Germinal center (tissue), 1 donor: ENCODE data around the gene MRPL54.

ENCODE experiments used
- DNase-seq: peaks from one replicate; pipeline ENCODE4 v3.0.0; 2012; ENCODE audit warnings: mixed read lengths, low spot score

MRPL54 gene

DNA sequence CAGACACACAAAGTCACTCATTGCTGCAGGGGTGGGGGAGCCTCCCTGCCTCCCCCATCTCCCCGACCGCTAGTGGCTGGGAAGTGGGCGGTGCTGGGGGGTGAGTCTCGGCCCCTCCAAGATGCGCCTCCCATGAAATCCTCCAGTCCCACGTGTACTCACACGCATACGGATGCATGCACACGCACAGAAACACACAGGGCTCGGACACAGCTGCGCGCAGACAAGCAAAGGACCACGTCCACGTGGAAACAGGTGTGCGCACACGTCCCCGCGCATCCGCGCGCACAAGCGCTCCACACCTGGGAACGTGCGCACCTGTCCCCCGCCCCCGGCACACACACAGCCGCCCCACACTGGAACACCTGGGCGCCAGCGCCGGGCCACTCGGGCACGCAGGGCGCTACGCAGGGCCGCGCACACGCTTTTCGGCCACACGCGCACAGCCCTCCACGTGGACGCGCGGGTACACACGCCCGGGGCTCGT is 23.0 kb downstream of the MRPL54 start:
- DNase-seq = no peak

DNA sequence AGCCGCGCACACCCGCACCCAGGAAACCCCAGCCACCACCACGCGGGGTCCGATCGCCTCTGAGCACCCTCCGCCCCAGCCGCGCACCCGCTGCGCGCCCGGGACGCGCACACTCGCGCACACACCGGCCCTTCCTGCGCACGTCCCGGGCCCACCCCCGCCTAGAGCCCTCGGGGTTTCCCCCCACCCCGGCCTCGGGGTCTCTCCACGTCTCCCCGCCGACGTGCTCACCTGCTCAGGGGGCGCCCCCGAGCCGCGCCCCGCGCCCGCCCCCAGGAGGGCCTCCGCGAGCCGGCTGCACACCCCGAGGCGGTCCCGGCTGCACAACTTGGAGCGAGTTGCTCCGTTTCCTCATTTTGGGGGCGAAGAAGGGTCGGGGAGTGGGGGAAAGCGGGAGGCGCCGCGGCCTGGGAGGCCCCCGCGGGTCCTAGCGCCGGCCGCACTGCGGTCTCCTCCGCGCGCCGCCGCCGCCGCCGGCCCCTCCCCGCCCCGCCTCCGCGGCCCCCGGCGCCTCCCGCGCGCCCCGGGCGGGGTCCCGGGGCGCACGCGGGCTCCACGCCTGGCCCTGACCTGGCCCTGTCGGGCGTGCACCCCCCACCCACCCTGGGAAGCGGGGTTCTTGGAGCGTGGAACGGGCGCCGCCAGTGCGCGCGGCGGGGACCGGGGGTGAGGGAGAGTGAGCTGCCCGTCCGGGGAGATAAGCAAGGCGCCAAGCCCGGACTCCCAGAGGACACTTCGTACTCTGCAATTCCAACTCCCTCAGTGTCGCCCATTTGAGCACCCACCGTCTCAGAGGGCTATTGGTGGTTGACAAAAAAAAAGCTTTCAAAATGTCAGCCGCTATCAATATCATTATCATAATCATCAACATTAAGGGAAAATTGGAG is 23.7 kb downstream of the MRPL54 start, which contains the start of gene MATK:
Gene MATK, minus strand, starts transcription at position 444 of the 887 bp plus-strand sequence. CDS start 1,246 bp downstream, outside the sequence.
- DNase-seq = no peak

DNA sequence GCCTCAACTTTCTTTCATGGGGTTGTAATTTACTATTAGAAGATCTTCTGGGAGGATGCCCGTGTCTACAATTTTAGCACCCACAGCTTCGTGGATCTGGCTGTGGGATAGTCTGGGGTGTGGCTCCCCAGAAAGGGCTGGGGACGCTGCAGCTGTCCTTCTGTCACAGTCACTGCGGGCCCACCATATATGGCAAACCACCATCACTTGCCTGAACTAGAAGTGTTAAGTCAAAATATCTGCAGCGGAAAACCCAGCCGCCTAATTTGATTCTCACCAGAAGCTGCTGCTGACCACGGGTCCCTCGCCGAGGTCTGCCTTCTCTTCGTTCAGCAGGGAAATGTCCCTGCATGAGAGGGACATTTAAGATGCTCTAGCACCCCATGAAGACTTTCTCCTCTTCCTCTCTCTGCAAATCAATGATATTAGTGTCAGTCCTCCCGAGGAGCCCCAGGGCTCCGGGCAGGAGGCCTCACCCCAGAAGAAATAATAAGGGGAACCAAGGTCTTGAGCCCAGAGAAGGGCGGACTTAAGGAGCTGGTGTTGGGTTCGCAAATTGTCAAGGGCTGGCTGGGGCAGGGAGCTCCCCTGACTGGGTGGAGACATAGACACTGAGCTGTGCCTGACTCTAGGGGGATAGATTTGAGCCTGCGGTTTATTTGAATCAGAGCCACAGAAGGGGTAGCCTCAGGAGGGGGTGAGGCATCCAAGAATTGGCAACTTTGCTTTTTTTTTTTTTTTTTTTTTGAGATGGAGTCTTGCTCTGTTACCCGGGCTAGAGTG is 26.7 kb downstream of the MRPL54 start:
- DNase-seq = no peak

DNA sequence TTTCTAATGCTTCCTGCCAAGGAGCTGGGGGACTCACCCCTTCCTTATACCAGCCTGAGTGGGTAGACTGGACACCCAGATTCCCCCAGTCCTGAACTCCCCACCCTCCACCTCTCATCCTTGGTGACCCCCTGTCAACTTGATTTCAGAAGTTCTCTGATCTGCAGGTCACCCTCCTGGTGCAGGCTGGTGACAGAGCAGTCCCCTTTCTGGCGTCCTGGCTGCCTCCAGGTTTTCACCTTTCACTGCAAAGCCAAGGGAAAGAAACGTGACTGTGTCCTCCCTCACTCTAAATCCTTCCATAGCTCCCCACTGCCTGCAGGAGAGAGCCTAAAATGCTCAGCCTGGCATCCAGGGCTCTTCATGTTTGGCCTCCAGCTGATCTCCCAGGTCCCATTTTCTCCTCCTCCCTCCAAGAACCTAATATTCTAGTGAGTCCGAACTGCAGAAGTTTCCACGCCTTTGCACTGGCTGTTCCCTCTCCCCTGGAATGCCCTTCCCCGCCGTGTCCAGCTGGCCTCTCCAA is 27.8 kb downstream of the MRPL54 start:
- no peak for DNase-seq

DNA sequence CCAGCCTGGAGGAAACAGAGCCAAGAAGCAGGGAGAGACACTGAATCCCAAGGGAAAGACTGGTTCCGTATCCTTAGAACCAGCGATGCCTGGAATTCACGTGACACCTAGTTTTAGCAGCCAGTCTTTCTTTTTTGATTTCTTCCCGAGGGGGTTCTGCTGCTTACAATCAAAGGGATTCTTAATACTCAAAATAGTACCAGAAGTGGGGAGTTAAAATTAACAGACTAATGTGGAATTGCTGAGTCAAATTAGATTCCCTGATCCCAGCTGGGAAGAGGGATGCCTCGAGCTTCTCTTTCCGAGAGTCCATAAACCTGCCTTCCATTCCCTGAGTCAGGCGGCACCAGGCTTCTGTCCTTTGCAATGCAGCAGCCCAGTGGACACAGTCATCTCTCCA is 28.5 kb downstream of the MRPL54 start:
- DNase-seq = no peak

DNA sequence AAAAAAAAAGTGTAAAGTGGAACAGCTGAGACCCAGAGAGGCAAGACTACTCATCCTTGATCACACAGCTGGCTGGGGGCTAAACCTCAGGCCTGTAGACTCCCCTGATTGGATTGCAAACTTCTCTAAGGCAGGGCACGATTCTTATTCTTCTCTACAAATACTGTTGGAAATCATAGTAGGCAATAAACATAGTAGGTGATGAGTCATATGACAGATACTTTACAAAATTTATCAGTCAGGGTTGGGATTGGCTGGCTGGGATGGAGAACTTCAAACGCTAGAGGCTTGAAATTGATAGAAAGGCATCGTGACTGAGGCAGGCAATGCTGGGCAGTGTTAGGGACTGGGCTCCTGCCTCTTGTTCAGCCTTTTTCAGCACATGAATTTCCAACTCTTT is 29.6 kb downstream of the MRPL54 start:
- no peak for DNase-seq

DNA sequence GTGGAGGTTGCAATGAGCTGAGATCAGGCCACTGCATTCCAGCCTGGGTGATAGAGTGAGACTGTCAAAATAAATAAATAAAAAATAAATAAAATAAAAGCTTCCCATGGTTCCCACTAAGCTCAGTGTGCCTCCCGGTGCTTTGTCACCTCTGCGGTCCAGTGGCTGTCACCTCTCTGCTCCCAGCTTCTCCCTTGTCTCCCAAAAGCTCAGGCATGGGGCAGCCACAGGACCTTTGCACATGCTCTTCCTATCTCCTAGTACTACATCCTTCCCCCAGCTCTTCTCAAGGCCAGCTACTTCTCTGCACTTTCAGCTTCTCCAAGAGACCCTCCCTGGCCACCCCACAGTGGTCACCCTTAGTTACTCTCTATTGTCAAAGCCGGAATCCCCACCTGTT is 31.3 kb downstream of the MRPL54 start:
- DNase-seq = no peak

DNA sequence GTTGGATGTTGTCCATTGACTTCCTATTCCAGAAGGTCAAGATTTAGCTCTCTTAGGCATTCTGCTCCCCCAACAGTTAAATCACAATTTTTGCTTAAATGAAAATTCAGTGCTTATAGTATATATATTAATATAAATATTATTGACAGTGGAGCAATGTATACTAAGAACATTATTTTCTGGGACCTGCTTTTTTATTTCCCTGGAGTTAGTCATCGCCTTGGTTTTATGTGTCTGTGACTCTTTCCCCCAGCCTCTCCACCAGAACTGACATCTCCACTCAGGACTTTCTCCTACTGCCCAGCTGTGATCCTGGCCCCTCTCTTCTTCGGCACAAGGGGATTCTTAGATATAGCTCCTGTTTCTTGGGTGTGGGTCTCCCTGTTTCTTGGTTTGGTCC is 33.9 kb downstream of the MRPL54 start:
- DNase-seq = no peak

DNA sequence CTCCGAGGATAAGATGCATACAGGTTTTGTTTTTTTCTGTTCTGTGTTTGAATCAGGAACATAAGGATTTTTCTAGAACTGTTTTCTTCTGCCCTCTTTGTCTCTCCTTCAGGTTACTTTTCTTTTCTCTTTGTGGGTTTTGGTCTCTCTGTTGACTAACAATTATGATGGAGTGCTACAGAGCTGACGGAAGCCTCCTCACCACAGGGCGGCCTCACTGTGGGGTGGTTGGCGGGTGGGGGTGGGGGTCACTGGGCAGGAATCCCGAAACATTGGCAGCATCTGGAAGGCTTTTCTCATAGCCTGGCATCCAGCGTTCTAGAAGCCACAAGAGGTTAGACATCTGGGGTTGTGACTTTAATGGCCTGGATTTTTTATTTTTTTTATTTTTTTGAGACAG is 35.7 kb downstream of the MRPL54 start:
- no peak for DNase-seq

DNA sequence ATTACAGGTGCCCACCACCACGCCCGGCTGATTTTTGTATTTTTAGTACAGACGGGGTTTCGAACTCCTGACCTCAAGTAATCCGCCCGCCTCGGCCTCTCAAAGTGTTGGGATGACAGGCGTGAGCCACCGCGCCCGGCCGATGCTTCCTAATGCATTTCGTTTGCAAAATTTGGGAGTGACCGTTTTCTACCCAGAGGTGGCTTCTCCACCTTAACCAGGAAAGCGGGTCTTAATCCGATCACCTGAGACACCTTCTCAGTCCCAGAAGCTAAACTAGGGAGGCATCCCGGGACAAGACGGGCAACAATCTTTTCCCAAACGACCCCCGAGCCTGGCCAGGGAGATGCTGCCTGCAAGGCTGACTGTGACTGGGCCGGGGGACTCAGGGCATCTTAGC is 38.5 kb downstream of the MRPL54 start:
- no peak for DNase-seq

DNA sequence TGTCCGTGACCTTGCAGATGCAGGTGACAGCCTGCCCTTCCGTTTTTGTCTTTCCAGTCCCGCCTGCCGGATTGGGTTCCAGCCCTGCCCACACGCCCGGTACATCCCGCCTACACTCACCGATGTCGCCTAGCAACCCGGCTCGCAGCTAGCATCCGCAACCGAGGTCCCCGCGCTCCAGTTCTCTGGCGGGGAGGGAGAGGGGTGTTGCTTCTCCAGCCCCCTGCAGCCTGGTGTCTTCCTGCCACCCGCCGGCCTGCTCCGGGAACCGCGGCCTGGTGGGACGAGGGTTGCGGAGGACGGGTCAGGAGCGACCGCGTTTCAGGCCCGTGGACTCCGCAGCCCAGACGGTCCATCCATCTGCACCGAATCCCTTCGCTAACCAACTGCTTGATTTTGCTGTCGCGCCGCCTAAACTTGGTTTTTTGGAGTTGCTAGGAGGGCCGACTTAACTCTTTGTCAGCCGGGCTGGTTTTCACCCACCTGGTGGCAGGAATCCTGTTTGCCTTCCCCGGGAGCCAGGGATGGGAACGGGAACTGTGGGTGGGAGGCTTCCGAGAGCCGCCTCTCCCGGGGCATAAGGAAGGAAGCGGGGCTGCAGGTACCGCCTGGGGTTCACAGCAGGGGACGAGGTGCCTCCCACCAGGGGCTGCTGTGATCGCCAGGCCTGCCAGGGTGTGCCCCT is 39.1 kb downstream of the MRPL54 start:
- DNase-seq = no peak

DNA sequence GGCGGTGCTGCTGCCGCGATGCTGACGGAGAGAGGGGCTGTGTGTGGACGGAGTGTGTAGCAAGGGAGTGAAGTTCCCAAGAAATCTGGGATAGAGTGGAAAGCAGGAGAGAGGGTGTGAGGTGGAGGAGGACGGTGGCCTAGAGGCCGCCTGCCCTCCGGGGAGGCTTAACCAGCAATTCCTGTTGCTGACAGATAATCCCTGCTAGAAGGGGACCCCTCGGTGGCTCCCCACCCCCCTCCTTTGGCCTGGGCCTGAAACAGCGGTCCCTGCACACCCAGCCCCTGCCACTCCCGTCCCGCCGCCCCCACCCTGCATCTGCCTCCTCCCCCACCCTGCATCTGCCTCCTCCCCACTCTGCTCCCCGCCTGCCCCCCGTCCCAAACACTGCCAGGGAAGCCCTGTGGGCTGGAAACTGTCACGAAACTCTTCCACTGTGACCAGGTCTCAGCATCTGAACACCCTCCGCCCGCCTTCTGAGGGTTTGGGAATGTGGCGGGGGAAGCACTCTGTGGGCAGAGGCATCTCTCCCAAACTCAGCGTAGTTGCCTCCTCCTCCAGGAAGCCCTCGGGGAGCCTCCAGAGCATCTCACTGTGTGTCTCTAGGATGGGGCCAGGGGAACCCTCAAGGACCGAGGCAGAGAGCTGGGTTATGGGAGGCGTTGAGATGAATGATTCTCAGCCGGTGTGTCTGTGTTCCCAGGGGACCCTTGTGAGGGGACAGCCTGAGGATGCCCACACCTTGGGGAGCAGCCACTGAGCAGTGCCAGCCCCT is 40.8 kb downstream of the MRPL54 start:
- no peak for DNase-seq

DNA sequence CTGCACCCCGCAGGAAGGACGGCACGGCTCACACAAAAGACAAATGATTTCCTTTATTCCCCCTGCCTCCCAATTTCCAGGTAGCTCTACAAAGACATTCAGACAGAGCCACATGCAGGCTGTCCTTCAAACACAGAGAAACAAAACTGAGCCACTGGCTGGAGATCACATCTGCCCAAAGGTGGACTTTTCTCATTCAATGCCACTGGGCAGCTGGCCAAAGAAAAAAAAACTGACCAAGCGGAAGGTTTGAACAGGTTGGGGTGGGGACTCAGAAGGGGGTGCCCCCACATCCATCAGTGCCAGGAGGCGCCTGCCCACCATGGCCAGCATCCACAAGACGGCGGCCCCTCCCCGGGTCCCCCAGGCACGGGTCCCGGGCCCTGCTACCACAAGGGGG is 41.5 kb downstream of the MRPL54 start:
- no peak for DNase-seq

DNA sequence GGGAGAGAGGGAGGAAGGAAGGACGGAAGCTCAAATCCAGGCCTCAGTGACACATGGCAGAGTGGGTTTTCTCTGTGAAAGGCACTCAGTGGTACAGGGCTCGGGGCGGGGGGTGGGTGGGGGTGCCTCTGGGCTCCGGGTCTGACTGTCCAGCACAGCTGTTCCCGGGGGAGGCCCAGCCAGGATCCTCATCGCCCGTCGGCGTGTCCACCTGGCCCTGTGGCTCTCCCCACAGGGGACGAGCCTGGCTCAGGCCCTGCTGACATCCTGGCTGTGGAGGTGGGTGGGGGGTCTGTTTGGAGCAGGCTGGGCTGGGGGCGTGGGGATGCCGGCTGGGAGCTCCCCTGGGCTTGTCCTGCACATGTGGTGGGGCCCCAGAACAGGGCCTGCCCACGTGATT is 41.9 kb downstream of the MRPL54 start:
- DNase-seq = no peak

DNA sequence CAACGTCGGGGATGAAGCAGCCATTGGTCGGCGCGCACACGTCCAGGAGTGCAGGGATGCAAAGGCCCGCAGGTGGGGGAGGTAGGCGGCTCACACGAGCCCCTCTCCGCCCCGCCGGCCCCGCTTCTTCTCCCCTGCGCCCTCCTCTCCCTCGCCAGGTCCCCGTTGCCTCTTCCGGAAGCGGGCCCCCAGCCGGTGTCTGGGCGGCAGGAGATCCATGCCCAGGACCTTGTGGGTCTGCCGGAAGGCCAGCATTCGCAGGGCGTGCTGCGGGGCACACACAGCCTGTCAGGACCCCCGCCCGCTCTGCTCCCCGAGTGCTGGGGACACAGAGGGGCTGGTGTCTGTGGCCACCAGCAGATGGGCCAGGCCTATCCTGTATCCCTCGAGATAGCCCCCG is 43.4 kb downstream of the MRPL54 start:
- DNase-seq = no peak

DNA sequence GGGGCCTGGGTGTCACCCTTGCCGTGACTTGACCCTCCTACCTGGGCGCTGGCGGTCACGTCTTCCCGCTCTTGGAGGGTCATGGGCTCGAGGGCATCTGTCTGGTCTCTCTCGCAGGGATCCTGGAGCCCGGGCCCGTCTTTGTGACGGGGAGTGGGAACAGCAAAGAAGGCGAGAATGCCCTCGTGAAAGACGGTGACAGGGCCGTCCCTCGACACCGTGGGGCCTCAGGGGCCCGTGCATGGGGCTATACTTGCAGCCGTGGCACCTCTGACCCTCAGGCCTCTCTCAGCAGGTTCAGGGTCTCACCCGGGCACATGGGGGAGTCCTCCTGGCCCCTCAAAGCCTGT is 44.6 kb downstream of the MRPL54 start:
- no peak for DNase-seq

DNA sequence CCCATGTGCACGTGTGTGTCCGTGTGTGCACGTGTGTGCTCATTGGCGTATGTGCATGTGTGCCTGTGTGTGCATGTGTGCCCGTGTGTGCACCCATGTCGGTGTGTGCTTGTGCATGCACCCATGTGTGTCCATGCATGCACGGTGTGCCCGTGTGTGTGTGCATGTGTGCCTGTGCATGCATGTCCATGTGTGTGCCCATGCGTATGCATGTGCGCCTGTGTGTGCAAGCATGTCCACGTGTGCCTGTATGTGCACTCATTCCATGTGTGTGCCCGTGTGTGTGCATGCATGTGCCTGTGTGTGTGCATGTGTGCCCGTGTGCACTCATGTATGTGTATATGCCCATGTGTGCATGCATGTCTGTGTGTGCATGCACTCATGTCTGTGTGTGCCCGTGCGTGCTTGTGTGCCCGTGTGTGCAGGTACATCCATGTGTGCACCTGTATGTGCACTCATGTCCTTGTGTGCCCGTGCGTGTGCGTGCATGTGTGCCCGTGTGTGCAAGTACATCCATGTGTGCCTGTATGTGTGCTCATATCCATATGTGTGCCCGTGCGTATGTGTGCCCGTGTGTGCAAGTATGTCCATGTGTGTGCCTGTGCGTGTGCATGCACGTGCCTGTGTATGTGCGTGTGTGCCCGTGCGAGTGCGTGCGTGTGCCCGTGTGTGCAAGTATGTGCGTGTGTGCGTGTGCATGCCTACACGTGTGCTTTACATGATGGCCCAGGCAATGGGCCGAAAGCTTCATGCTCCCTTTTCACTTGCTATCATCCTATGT is 45.3 kb downstream of the MRPL54 start:
- DNase-seq = no peak

DNA sequence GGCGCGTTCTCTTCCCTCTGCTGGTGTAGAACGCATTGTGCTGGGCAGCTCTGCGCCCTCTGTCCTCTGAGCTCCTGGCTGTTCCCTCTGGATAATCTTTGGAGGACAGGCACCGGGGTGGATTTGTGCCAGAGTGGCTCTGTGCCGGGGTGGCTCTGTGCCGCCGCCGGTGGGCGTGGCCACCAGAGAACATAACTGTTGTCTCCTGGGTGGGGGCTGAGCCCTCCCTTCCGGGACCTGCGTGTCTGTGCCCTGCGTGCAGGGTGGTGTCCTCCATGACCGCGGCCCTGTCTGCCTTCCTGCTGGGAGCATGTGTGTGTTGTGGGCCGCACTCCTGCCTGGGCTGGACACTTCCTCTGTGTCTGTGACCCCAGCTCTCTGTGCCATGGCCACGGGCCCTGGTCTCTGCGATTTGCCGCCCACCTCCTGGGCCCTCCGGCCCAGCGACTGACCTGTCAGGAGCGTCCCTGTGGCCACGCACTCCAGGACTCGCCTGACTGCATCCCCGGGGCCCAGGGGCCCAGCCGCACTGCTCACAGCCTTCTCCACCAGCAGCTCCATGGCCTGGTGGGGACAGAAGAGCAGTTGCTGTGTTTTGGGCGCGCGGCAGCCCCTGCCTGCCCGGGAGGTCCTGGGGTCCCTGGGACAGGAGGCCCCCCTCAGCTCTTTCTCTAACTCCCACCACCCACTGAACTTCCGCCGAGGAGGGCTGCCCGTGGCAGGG is 46.1 kb downstream of the MRPL54 start:
- no peak for DNase-seq

DNA sequence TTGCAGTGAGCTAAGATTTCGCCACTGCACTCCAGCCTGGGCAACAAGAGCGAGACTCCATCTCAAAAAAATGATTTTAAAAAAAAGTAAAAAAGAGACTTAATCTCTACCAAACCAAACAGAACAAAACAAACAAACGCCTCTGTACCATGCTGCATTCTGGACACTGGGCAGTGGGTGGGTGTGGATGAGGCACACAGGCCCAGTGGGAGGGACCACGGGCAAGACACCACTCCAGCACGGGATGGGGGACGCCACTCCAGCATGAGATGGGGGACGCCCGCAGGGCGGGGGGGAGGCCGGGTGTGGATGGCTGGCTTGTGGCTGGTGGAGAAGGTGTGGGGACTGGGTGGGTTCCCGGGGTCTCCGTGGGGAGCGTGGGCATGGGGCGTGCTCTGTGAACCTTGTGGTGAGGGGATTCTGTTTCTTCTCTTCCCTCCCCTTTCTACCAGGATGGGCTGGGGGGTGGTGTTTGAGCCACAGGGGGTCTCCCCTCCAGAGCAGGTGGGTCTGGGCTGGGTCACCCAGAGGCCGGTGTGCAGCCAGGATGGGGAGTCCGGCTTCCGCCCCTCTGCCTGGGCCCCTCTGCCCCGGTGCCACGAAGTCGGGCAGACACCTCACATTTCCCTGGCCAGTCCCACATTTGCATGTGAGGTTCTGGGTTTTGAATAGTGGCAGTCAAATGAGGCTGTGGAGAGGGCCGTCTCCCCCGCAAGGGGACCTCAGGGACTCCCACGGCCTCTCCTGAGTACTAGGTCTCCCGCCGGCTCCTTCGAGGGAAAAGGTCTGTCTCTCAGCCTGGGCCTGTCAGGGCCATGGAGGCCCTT is 47.6 kb downstream of the MRPL54 start:
- peak; percentile 59 for DNase-seq
